PC-9 (cell line): Measurements from ENCODE around the gene HOXB3. TPM values are rescaled to one million over a fixed set of nuclear protein-coding genes. Genes with fewer than 3 reads are reported as not detected.

Source experiments
- BruUV-seq: library from RNA; stranded (reverse); fragments of 400-500 nt; replicated peaks from 2 replicates; lab custom pipeline; 2021; lab: Mats Ljungman, UMichigan
- CTCF ChIA-PET: fragments of 300-600 bp; sonication (Branson Sonifier 250); formaldehyde crosslinking; loops from one replicate; lab custom pipeline; 2022; ENCODE audit warnings: antibody characterized with exemption; lab: Charles Lee
- POLR2A ChIA-PET: fragments of 300-600 bp; sonication (Branson Sonifier 250); formaldehyde crosslinking; loops from one replicate; lab custom pipeline; 2022; ENCODE audit warnings: antibody characterized with exemption; ENCODE audit not compliant: unreplicated experiment; lab: Charles Lee
- DNase-seq, 2 experiments: peaks; one replicate each; pipeline versions ENCODE4 v3.0.0 to v3.0.0-alpha.2; 2015 to 2022; ENCODE audit warnings: mixed read lengths in 1 of 2
- H2AFZ ChIP-seq: fragments of 200-600 bp; sonication (generic); 2 replicates; pipeline ENCODE4 v1.8.1; 2017; ENCODE audit warnings: antibody characterized with exemption
- H3F3A ChIP-seq: fragments of 200-600 bp; sonication (generic); 2 replicates; pipeline ENCODE4 v1.8.1; 2017; ENCODE audit warnings: antibody characterized with exemption, mild to moderate bottlenecking, low read depth; ENCODE audit not compliant: insufficient read depth
- H3K27ac ChIP-seq: fragments of 200-600 bp; sonication (generic); 2 replicates; pipeline ENCODE4 v1.6.1; 2016; ENCODE audit warnings: mixed run types
- H3K27me3 ChIP-seq: fragments of 200-600 bp; sonication (generic); 2 replicates; pipeline ENCODE4 v1.6.1; 2016; ENCODE audit warnings: low read depth, mixed run types; ENCODE audit not compliant: insufficient read depth
- H3K36me3 ChIP-seq: fragments of 200-600 bp; sonication (generic); 2 replicates; pipeline ENCODE4 v1.6.1; 2016; ENCODE audit warnings: low read depth, mixed run types
- H3K4me1 ChIP-seq: fragments of 200-600 bp; sonication (generic); replicated peaks from 2 replicates; pipeline ENCODE4 v1.6.1; 2016; ENCODE audit warnings: mixed run types; ENCODE audit not compliant: insufficient read depth
- H3K4me2 ChIP-seq: fragments of 200-600 bp; sonication (generic); 2 replicates; pipeline ENCODE4 v1.6.1; 2017; ENCODE audit warnings: mixed run types
- H3K4me3 ChIP-seq: fragments of 200-600 bp; sonication (generic); 2 replicates; pipeline ENCODE4 v1.6.1; 2016; ENCODE audit warnings: mixed run types
- H3K79me2 ChIP-seq: fragments of 200-600 bp; sonication (generic); 2 replicates; pipeline ENCODE4 v1.6.1; 2017; ENCODE audit warnings: low read depth, mixed run types
- H3K9me2 ChIP-seq: fragments of 200-600 bp; sonication (generic); 2 replicates; pipeline ENCODE4 v1.8.1; 2017; ENCODE audit warnings: mild to moderate bottlenecking; ENCODE audit not compliant: insufficient read depth
- H3K9me3 ChIP-seq: fragments of 200-600 bp; sonication (generic); 2 replicates; pipeline ENCODE4 v1.8.1; 2016; ENCODE audit warnings: low read depth; ENCODE audit not compliant: insufficient read depth
- H4K20me1 ChIP-seq: fragments of 200-600 bp; sonication (generic); 2 replicates; pipeline ENCODE4 v1.8.1; 2017; ENCODE audit not compliant: insufficient read depth
- CTCF ChIP-seq: fragments of 200-600 bp; sonication (generic); conservative IDR thresholded peaks from 2 replicates; pipeline ENCODE4 v1.6.1; 2017; ENCODE audit warnings: mixed run types, antibody characterized with exemption, mild to moderate bottlenecking, moderate library complexity
- EZH2 ChIP-seq: fragments of 200-600 bp; sonication (generic); IDR thresholded peaks from 2 replicates; pipeline ENCODE4 v1.8.0; 2017; ENCODE audit warnings: antibody characterized with exemption, low read depth
- intact Hi-C: fragments of 100-400 bp; cut with micrococcal nuclease; formaldehyde crosslinking; loops from one replicate; pipeline ENCODE4 v1.10.0; 2022; ENCODE audit not compliant: unreplicated experiment
- total RNA-seq: library from RNA; stranded (reverse); gene quantifications from 2 replicates; pipeline ENCODE4 v1.2.3, GENCODE V29; 2021

The HOXB3 gene
- total RNA-seq, 1 experiment from 2014 or later: 19.1 TPM

DNA sequence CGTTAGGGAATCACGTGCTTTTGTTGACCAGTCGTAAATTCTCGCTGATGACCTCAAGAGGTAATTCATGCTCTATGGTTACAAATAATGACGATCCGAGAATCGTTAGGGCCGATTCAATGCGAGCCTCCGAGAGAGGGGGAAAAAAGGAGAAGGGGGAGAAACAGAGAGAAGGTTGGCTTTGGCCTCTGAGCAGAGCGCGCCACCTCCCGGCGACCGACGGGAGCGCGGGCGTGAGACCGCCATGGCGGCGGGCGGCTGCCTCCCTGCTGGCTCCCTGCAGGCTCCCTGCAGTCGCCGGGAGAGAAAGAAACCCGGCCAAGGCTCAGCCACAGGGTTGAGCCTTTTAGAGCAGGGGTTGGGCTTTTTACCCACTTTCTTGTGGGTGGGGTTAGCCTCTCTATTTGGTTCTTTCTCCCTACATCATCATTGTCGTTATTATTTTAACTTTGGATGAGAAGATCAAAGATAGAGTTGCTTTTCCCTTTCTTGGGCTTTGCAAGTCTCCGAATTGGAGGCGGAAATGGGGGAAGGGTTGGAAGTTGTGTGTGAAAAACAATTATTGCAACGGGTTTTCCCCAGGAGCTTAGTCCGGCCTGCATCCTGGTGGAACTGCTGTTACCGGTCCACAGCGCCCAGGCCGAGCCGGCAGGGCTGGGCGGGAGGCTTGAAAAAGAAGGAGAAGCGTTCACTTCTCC, 3.9 kb upstream of the HOXB3 start:
- BruUV-seq: no TSS peak
- intact Hi-C loops: no loop called here
- no peak for TF ChIP-seq EZH2
- peak; percentile 66 for TF ChIP-seq CTCF
- Histone ChIP-seq H3F3A (0 out of 2 replicates have a peak, but pooled peaks cover 5% of the 10 kb centered on the region), H3K36me3 (peaks cover 7% of the 10 kb centered on the region), H4K20me1 (peaks cover 7% of the 10 kb centered on the region), H3K4me3 (no peak overlapping the region), H3K27me3 (no peaks in the 10 kb centered on the region), H3K9me2 (no peaks in the 10 kb centered on the region), H3K4me1 (no peaks in the 10 kb centered on the region), H2AFZ (no peak overlapping the region), H3K4me2 (no peak overlapping the region), H3K27ac (no peak overlapping the region), H3K79me2 (peaks cover 24% of the 10 kb centered on the region), H3K9me3 (no peaks in the 10 kb centered on the region)
- ChIA-PET CTCF (interaction anchor here (0.6 kb wide), 1 partner anchor 436 kb away, joined by 10 read pairs; no protein-coding TSS in a partner anchor), POLR2A (no interaction called here)
- no peak for DNase-seq

DNA sequence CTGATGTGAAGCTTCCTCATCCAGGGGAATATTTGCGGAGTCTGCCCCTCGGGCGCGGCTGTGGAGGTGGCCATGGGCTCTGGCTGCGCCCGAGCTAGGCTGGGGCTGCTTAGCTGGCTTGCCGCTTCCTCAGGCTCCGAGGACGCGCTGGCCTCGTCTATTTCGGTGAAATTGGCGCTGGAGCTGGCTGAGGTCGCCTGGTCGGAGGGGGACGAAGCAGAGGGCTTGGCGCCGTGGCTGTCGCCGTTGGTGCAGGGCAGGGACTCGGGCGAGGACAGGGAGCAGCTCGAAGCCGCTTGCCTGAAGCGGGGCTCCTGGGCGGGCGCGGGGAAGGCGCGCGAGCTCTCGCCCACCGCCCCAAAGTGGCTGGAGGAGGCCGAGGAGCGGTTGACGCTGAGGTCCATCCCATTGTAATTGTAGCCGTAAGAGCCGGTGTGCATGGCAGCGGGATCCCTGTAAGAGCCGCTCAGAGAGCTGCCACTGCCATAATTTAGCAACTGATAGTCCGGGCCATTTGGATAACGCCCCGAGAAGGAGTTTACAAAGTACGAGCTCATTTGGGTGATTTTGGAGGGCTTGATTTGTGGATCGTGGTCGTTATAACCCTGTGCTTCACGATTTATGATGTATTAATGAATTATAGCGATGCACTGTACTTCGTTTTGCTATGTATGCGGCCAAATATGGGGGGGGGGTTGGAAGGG, 3.2 kb upstream of the HOXB3 start, which contains the start of gene HOXB5:
Gene HOXB5, minus strand, starts transcription at position 654 of the 704 bp plus-strand sequence. Its CDS starts 97 bp downstream, at position 557.
- H2AFZ ChIP-seq: no peak within 1 kb of the TSS
- H3K9me3 ChIP-seq: no peaks in the 10 kb centered on the region
- H3K79me2 ChIP-seq: peaks cover 17% of the 10 kb centered on the region
- H3F3A ChIP-seq: peaks cover 5% of the 10 kb centered on the region; the same call in 1 of the 2 replicates
- no peaks in the 10 kb centered on the region for H3K27me3 ChIP-seq
- no peak within 1 kb of the TSS for H3K27ac ChIP-seq
- TF ChIP-seq EZH2: no peak
- TF ChIP-seq CTCF: no peak
- H3K4me3 ChIP-seq: no peak within 1 kb of the TSS
- H3K36me3 ChIP-seq: peaks cover 7% of the 10 kb centered on the region
- H3K4me2 ChIP-seq: no peak within 1 kb of the TSS
- no peak for DNase-seq
- POLR2A ChIA-PET: interaction anchor here (0.7 kb wide), 1 partner anchor 410 kb away, joined by 3 read pairs; no protein-coding TSS in a partner anchor
- BruUV-seq: no TSS peak
- CTCF ChIA-PET: no interaction called here
- no peaks in the 10 kb centered on the region for H3K9me2 ChIP-seq
- no peaks in the 10 kb centered on the region for H3K4me1 ChIP-seq
- no peaks in the 10 kb centered on the region; the same call in none of the 2 replicates for H4K20me1 ChIP-seq
- intact Hi-C loops: no loop called here

GRCh38 chr17:48592577-48592976, 2.5 kb upstream of the HOXB3 start:
- peaks cover 10% of the 10 kb centered on the region for H3K79me2 ChIP-seq
- H3K4me2 ChIP-seq: no peak overlapping the region
- intact Hi-C loops: no loop called here
- H3K9me3 ChIP-seq: no peaks in the 10 kb centered on the region
- CTCF ChIA-PET: no interaction called here
- peaks cover 7% of the 10 kb centered on the region for H3K36me3 ChIP-seq
- H3K4me1 ChIP-seq: peaks cover 3% of the 10 kb centered on the region
- H3K27ac ChIP-seq: no peak overlapping the region
- no peak overlapping the region for H2AFZ ChIP-seq
- DNase-seq: no peak
- H3K27me3 ChIP-seq: no peaks in the 10 kb centered on the region
- no TSS peak for BruUV-seq
- no peak overlapping the region for H3K4me3 ChIP-seq
- peaks cover 10% of the 10 kb centered on the region; the same call in 1 of the 2 replicates for H3F3A ChIP-seq
- H3K9me2 ChIP-seq: no peaks in the 10 kb centered on the region
- no peak for TF ChIP-seq CTCF
- TF ChIP-seq EZH2: no peak
- H4K20me1 ChIP-seq: no peaks in the 10 kb centered on the region; the same call in 1 of the 2 replicates
- POLR2A ChIA-PET: no interaction called here
